Parathyroid adenoma (tissue), 2 donors: ENCODE results near the gene SBF2.

Source experiments
- H2AFZ ChIP-seq: fragments of 300-600 bp; sonication (generic); one replicate; pipeline ENCODE4 v1.7.0; 2017; ENCODE audit warnings: antibody characterized with exemption, mild to moderate bottlenecking
- H3K27ac ChIP-seq: fragments of 300-600 bp; sonication (generic); one replicate; pipeline ENCODE4 v1.7.0; 2017
- H3K27me3 ChIP-seq: fragments of 300-600 bp; sonication (generic); one replicate; pipeline ENCODE4 v1.7.0; 2017; ENCODE audit warnings: low read length; ENCODE audit not compliant: control insufficient read depth, insufficient read depth
- H3K36me3 ChIP-seq: fragments of 300-600 bp; sonication (generic); one replicate; pipeline ENCODE4 v1.7.0; 2017; ENCODE audit warnings: low read length; ENCODE audit not compliant: control insufficient read depth, insufficient read depth
- H3K4me1 ChIP-seq: fragments of 300-600 bp; sonication (generic); one replicate; pipeline ENCODE4 v1.7.0; 2017; ENCODE audit warnings: control low read depth
- H3K4me2 ChIP-seq: fragments of 300-600 bp; sonication (generic); one replicate; pipeline ENCODE4 v1.7.0; 2017; ENCODE audit warnings: low read length
- H3K4me3 ChIP-seq: fragments of 300-600 bp; sonication (generic); one replicate; pipeline ENCODE4 v1.7.0; 2017; ENCODE audit warnings: low read depth, low read length
- H3K79me2 ChIP-seq: fragments of 300-600 bp; sonication (generic); one replicate; pipeline ENCODE4 v1.7.0; 2017; ENCODE audit warnings: control low read depth
- H3K9ac ChIP-seq: fragments of 300-600 bp; sonication (generic); one replicate; pipeline ENCODE4 v1.7.0; 2017; ENCODE audit warnings: mild to moderate bottlenecking
- H3K9me3 ChIP-seq: fragments of 300-600 bp; sonication (generic); one replicate; pipeline ENCODE4 v1.7.0; 2017; ENCODE audit warnings: low read length; ENCODE audit not compliant: control insufficient read depth
- TF ChIP-seq, protein P1 (sequence below): fragments of 300-600 bp; sonication (generic); IDR thresholded peaks from one replicate; pipeline ENCODE4 v1.7.0; 2017; ENCODE audit warnings: antibody characterized with exemption, mild to moderate bottlenecking
- donor health status: primary hyperparathyroidism.

Gene SBF2

DNA sequence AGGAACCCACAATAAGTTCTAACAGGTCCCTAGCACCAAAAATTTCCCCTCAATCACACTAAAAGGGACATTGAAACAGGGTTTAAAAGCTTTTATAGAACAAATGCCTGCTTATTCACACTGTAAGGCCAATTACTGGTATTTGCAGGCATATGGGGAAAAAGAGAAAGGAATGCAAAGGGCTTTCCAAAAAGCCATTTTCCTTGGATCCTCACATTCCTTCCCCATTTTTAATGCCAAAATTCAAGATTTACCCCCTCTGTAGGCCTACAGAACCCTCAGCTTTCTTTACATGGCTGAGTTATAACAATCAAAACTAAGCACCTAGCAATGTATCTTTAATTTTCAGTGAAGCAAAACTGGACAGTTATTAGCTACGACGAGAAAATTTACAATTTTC is 102.0 kb downstream of the SBF2 start:
- H3K4me3 ChIP-seq: no peak overlapping the region
- no peaks in the 10 kb centered on the region for H3K9me3 ChIP-seq

DNA sequence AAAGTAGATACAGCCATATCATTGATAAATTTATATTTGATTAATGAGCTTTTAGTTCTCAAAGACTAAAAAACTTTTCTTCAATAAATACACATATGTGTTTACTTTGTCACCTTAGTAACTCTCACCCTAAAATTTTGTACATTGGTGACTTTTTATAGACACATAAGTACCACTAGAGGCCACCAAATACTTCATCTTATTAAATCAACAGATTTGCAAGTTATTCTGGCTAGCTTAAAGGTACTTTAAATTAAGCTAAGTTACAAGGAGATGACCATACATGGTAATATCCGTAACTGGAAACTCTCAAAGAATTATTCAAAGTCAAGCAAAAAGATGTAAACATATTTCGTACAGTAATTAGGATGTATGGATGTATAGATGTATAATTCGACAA is 112.2 kb downstream of the SBF2 start:
- Histone ChIP-seq H2AFZ (no peak overlapping the region), H3K36me3 (no peaks in the 10 kb centered on the region), H3K27me3 (no peaks in the 10 kb centered on the region), H3K4me2 (no peak overlapping the region), H3K4me3 (no peak overlapping the region), H3K4me1 (no peaks in the 10 kb centered on the region), H3K9me3 (no peaks in the 10 kb centered on the region), H3K9ac (no peak overlapping the region), H3K27ac (no peak overlapping the region), H3K79me2 (peaks cover 3% of the 10 kb centered on the region)
- TF ChIP-seq, protein P1, sequence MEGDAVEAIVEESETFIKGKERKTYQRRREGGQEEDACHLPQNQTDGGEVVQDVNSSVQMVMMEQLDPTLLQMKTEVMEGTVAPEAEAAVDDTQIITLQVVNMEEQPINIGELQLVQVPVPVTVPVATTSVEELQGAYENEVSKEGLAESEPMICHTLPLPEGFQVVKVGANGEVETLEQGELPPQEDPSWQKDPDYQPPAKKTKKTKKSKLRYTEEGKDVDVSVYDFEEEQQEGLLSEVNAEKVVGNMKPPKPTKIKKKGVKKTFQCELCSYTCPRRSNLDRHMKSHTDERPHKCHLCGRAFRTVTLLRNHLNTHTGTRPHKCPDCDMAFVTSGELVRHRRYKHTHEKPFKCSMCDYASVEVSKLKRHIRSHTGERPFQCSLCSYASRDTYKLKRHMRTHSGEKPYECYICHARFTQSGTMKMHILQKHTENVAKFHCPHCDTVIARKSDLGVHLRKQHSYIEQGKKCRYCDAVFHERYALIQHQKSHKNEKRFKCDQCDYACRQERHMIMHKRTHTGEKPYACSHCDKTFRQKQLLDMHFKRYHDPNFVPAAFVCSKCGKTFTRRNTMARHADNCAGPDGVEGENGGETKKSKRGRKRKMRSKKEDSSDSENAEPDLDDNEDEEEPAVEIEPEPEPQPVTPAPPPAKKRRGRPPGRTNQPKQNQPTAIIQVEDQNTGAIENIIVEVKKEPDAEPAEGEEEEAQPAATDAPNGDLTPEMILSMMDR: no peak

More for the DNA sequence above, 102.0 kb downstream of the SBF2 start:
- no peak overlapping the region for H3K9ac ChIP-seq
- no peaks in the 10 kb centered on the region for H3K27me3 ChIP-seq
- no peak overlapping the region for H2AFZ ChIP-seq
- no peaks in the 10 kb centered on the region for H3K36me3 ChIP-seq
- peaks cover 10% of the 10 kb centered on the region for H3K79me2 ChIP-seq
- peaks cover 3% of the 10 kb centered on the region for H3K4me1 ChIP-seq
- no peak overlapping the region for H3K27ac ChIP-seq
- TF ChIP-seq, protein P1: no peak
- no peak overlapping the region for H3K4me2 ChIP-seq

DNA sequence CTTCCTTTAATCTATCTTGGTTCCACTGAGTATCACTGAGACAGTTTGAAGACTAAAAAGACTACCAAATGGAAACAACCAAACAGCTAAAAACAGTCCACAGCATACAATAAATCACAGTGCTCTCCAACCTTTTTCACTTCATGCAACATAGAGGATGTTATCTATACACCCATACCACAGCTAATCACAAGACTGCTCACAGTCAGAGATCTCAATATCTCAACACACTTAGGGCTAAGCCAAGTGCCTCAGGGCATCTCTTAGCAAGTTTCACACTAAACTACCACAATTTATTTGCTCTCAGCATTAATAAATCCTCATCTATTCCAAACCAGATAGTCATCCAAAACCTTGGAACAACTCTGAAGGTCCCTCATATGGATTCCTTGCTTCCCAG is 129.4 kb downstream of the SBF2 start:
- H2AFZ ChIP-seq: no peak overlapping the region
- H3K9ac ChIP-seq: no peak overlapping the region
- H3K4me1 ChIP-seq: no peaks in the 10 kb centered on the region
- H3K9me3 ChIP-seq: no peaks in the 10 kb centered on the region
- TF ChIP-seq, protein P1: no peak
- no peak overlapping the region for H3K4me3 ChIP-seq
- H3K4me2 ChIP-seq: no peak overlapping the region
- no peak overlapping the region for H3K27ac ChIP-seq
- peaks cover 2% of the 10 kb centered on the region for H3K79me2 ChIP-seq
- H3K36me3 ChIP-seq: no peaks in the 10 kb centered on the region
- H3K27me3 ChIP-seq: no peaks in the 10 kb centered on the region

DNA sequence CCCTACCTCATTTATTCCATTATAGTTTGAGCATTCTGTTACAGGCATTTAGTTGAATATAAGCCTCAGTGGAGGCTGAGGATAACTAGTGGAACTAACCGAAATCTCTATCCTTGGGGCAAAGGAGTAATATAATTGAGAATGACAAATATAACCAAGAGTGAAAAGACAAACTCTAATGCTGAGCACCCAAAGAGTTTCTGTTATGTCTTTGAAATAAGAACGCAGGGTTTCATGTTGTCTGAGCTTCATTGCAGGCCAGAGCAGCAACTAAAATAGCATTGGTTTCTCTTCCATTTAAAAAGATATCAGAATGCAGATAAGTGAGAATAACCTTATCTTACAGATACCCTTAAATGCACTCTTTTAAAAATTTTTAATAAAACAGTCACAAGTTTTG is 131.8 kb downstream of the SBF2 start:
- TF ChIP-seq, protein P1: no peak
- H3K27ac ChIP-seq: no peak overlapping the region
- no peak overlapping the region for H3K4me3 ChIP-seq
- H3K79me2 ChIP-seq: peaks cover 2% of the 10 kb centered on the region
- H2AFZ ChIP-seq: no peak overlapping the region
- H3K9ac ChIP-seq: no peak overlapping the region
- H3K4me2 ChIP-seq: no peak overlapping the region
- no peaks in the 10 kb centered on the region for H3K9me3 ChIP-seq
- H3K4me1 ChIP-seq: no peaks in the 10 kb centered on the region
- H3K36me3 ChIP-seq: no peaks in the 10 kb centered on the region
- no peaks in the 10 kb centered on the region for H3K27me3 ChIP-seq

DNA sequence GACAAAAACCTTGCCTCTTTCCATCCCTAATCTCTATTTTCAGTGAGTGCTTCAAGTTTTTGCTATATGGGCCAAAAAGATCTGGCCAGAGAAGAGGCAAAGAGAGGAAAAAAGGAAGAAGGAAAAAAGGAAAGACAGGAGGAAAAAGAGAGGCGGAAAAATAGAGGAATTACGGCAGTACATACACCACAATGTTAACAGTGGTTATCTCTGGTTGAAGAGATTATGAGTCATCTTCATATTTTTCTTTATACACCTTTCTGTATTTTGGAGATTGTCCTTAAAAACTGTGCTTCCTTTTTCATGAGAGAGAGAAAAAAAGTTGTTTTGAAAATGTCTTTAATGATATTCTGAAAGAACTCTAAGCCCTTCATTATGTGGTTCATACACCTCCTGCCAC is 133.7 kb downstream of the SBF2 start:
- Histone ChIP-seq H3K27me3 (no peaks in the 10 kb centered on the region), H3K79me2 (peaks cover 9% of the 10 kb centered on the region), H3K9ac (no peak overlapping the region), H3K4me3 (no peak overlapping the region), H3K27ac (no peak overlapping the region), H3K36me3 (no peaks in the 10 kb centered on the region), H2AFZ (no peak overlapping the region), H3K9me3 (no peaks in the 10 kb centered on the region), H3K4me1 (no peaks in the 10 kb centered on the region), H3K4me2 (no peak overlapping the region)
- TF ChIP-seq, protein P1: no peak
